Hindlimb muscle (tissue), 1 donor: ENCODE data around the gene UBAC2. TPM values are rescaled to one million over a fixed set of nuclear protein-coding genes. Genes with fewer than 3 reads are reported as not detected.

Source experiments
- DNase-seq: peaks from one replicate; pipeline ENCODE4 v3.0.0-alpha.2; 2013
- polyA plus RNA-seq: library from polyadenylated mRNA; unstranded; fragments of 120-200 nt; gene quantifications from one replicate; pipeline ENCODE4 v1.2.1, GENCODE V29; 2013; ENCODE audit not compliant: insufficient read length

The UBAC2 gene
- polyA plus RNA-seq, 1 donor, result 89.7 TPM

GRCh38 chr13:99313941-99314340 is 113.3 kb downstream of the UBAC2 start:
- no peak for DNase-seq

GRCh38 chr13:99314640-99315176 is 114.1 kb downstream of the UBAC2 start:
- no peak for DNase-seq

DNA sequence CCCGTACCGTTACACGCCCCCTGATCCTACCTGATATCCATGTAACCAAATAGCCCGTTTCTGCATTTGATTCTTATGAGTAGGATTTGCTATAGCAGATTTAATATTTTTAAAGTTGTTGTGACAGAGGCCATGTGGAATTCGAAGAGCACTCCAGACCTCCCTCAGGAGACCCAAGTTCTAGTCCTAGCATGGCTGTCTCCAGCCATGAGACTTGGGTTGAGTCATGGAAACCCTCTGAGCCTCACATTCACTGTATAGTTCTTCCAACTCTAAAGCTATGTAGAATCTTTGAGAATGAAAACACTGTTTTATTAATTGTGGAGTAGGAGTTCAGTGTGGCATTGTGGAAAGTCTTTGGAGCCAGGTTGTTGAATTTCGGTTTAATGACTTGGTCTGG is 114.5 kb downstream of the UBAC2 start:
- no peak for DNase-seq

- no peak for DNase-seq
Observed at GRCh38 chr13:99316224-99316623, 115.6 kb downstream of the UBAC2 start.

DNA sequence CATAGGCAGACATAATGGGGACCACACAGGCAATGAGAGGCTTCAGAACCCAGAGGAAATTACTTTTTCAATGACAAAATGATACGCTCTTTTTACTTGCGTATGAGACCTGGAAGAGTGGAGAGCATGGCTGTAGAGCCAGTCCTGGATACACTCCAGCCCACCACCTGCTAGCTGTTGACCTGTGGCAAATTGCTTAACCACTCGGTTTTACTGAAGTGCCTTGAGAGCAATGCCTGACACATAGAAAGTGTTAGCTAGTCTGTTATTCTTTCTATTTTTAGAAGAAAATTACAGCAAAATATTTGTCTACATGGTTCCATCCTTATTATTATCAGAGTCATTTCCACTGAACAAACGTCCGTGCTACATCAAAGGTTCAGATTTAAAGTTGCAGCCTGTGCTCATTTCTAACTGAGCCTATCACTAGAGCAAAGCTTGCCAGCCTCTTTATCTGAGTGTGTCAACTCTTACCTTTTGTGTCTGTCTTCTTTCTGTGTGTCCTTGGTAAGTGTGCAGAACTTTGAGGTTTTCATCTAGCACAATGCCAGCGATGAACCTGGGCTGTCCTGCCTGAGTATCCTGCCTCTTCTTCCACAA is 116.1 kb downstream of the UBAC2 start:
- DNase-seq, result no peak

GRCh38 chr13:99320693-99321481 is 120.2 kb downstream of the UBAC2 start:
- DNase-seq, result no peak

DNA sequence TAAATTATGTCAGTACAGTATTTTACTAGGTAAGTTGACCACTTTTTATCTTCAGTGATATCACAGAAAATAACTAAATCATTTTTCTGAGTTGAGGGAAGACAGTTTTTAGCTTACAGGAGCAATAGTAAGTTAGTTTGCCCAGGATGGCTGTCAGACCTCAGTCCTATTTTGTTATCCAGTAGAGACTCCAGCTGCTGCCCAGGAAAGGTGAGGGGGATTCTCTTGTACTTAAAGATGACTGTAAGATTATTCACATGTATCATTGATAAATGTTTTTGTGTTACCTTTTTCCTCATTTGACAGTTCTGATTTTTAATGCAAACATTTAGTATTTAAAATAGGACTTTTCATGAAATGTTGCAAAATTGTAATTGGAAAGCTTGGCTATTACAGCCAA is 121.1 kb downstream of the UBAC2 start:
- DNase-seq, result no peak

- DNase-seq, result no peak
Observed at GRCh38 chr13:99322297-99323103, 121.8 kb downstream of the UBAC2 start.

DNA sequence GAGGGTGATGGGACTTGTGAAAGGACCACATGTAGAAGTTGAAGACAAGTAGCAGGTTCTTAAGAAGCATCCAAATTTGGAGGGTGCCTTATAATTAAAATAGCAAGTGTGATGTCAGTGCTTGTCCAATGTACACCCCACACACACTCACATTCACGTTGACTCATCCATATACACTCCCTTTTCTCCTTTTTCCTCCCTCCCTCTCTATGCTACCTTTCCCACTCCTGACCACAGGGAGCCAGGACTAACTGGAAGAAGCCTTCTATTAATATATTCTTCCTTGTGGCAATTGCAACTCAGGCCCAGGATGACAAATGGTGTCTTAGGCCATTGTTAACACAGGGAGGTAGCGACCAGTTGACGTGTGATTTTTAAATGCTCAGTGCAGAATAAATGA is 122.8 kb downstream of the UBAC2 start:
- DNase-seq, result no peak

- DNase-seq, result no peak
Observed at GRCh38 chr13:99326012-99326411, 125.4 kb downstream of the UBAC2 start.

GRCh38 chr13:99327126-99327525 is 126.5 kb downstream of the UBAC2 start:
- no peak for DNase-seq

- no peak for DNase-seq
Observed at GRCh38 chr13:99327761-99328160, 127.1 kb downstream of the UBAC2 start.

- DNase-seq, result no peak
Observed at GRCh38 chr13:99329477-99329876, 128.8 kb downstream of the UBAC2 start.

GRCh38 chr13:99330942-99331341 is 130.3 kb downstream of the UBAC2 start:
- DNase-seq, result no peak

GRCh38 chr13:99331881-99332293 is 131.2 kb downstream of the UBAC2 start:
- no peak for DNase-seq

DNA sequence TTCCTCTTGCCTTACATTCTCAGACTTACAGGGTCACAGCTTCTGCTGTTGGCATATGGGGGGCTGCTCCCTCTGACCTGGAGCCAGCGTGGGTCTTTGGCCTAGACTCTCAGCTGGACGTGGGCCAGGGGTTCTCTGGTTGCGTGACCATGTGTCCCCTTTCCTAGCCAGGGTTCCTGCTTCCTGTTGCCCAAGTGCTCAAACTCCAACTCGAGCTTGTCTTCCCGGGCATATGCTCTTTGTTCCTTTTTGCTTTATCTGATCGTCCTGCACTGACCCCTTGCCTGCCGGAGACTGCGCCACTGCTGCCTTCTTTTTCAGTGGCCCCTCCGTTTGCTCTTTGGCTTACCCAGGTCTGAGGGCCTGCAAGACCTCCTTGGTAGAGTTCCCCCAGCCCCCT is 131.8 kb downstream of the UBAC2 start:
- no peak for DNase-seq

- no peak for DNase-seq
Observed at GRCh38 chr13:99334221-99334620, 133.6 kb downstream of the UBAC2 start.

DNA sequence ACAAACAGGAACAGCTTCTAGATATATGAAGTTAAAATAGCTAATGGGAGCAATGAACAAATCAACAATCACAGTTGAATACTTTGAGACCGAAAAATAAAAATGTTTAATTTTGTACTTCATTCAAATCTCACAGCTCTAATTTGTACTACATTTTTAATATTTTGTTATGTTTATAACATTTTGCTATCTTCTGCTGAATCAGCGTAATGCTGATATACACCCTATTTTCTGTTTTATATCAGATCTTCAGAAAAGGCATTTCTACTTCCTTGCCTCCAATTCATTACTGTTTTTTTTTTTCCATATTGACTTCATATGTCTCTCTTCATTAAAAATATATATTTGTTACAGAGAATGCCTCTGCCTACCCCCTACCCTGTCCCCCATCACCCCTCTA is 134.4 kb downstream of the UBAC2 start:
- no peak for DNase-seq

GRCh38 chr13:99335603-99336002 is 134.9 kb downstream of the UBAC2 start:
- DNase-seq, result no peak

DNA sequence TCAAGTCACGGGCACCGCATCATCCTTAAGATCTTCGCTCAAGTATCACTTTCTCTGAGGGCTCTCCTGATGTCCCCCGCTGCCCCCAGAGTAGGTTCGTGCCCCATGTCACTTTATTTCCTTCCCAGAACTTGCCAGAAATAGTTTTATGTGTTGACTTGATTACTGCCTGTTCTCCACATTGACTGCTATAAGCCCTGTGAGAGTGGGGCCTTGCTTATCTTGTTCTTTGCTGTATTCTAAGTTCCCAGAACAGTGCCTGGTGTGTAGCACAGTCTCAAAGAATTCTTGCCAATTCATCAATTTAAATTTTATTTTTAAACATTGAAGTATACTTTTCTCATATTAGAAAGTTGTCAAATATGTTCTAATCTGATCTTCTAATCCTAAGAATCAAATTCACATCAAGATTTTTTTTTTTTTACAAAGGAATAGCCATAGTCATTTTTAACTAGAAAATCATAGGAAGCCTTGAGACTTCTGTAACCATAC is 138.6 kb downstream of the UBAC2 start:
- no peak for DNase-seq

DNA sequence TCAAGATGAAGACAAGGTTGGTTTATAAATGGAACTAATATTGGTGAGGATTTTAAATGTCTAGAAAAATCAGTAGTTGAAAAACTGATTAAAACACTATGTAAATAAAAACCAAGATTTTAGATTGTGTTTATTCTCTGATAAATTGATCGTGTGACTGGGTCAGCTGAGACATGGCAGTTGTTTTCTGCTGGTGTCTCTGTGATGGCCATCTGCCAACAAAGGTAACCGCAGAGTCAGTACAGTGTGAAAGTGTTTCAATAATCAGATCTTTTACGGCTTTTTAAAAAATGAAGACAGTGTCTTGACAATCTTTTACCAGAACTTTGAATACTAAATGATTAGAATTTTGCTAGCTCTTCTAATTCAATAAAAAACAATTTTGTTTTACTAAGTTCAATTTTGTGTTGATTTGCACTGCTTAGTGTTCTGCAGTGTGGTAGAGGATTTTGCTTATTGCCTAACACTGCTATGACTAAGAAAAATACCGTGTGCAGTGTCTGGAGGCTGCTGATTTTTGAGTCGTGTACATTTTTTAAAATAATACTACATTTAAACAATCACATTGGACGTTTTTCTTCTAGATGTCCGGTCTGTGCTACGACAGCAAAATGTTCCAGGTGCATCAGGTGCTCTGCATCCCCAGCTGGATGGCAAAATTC is 139.2 kb downstream of the UBAC2 start:
- no peak for DNase-seq

DNA sequence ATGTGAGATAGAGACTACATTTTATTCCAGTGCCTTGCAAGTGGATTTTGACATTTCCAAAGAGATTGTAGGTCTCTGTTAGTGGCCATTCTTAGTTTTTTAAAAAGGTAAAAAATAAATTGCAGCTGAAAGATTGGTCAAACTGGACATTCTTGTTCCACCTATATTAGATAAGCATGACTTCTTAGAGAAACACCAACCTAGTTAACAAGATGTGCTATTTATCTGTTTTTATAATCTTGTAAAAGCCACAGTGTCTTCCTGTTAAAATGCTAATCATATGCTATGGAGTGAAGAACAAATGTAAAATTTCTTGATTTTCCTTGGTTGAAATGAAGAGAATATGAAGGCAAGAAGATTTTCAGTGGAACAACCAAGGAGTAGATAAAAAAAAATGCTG is 140.0 kb downstream of the UBAC2 start:
- no peak for DNase-seq
